SK-N-SH (cell line): ENCODE results near the gene CHST9. TPM values are rescaled to one million over a fixed set of nuclear protein-coding genes. Genes with fewer than 3 reads are reported as not detected.
"Not testable (repeated sequence)": the region's sequence is repeated elsewhere in the genome, so short reads cannot be mapped to it uniquely, and the experiment has no call there.

Source experiments
- CTCF ChIA-PET: fragments of 300-600, 350-600 bp; formaldehyde crosslinking; extraction: SDS; loops from one replicate; lab custom pipeline; 2021; lab: Yijun Ruan, JAX
- POLR2A ChIA-PET: fragments of 350-600 bp; sonication (Branson Sonifier 250); formaldehyde crosslinking; extraction: SDS; loops from one replicate; lab custom pipeline; 2020; ENCODE audit warnings: antibody characterized with exemption, inconsistent platforms; lab: Yijun Ruan, JAX
- DNase-seq: peaks from one replicate; pipeline ENCODE4 v3.0.0; 2012
- H2AFZ ChIP-seq: fragments of 200-600 bp; sonication (generic); 2 replicates; pipeline ENCODE4 v1.8.1; 2016; ENCODE audit warnings: antibody characterized with exemption, mild to moderate bottlenecking, low read depth
- H3F3A ChIP-seq: fragments of 200-600 bp; sonication (generic); replicated peaks from 2 replicates; pipeline ENCODE3; 2016; ENCODE audit warnings: antibody characterized with exemption, mild to moderate bottlenecking; ENCODE audit not compliant: insufficient read depth
- H3K27ac ChIP-seq, 2 experiments: fragments of 200-500 bp in 1 of 2; fragments of 200-600 bp in 1 of 2; sonication (Bioruptor generic) in 1 of 2; sonication (generic), shearing (Covaris generic) in 1 of 2; 2 replicates each; pipeline versions ENCODE4 v1.5.1 to v1.6.1; 2014 to 2016; ENCODE audit warnings: low read depth in 2 of 2, inconsistent platforms in 1 of 2, low read length in 1 of 2, mild to moderate bottlenecking in 1 of 2, mixed read lengths in 1 of 2
- H3K27me3 ChIP-seq: fragments of 200-600 bp; sonication (generic), shearing (Covaris generic); 2 replicates; pipeline ENCODE4 v1.6.1; 2016; ENCODE audit warnings: mixed run types; ENCODE audit not compliant: insufficient read depth
- H3K36me3 ChIP-seq, 2 experiments: fragments of 200-500 bp in 1 of 2; fragments of 200-600 bp in 1 of 2; sonication (Bioruptor generic) in 1 of 2; sonication (generic) in 1 of 2; replicated peaks in 1 of 2; 2 replicates each; pipeline versions ENCODE3 to v1.5.1; 2014 to 2016; ENCODE audit warnings: low read length in 1 of 2, mild to moderate bottlenecking in 1 of 2; ENCODE audit not compliant: insufficient read depth in 2 of 2, control insufficient read depth in 1 of 2
- H3K4me1 ChIP-seq, 2 experiments: fragments of 200-500 bp in 1 of 2; fragments of 200-600 bp in 1 of 2; sonication (Bioruptor generic) in 1 of 2; sonication (generic), shearing (Covaris generic) in 1 of 2; 2 replicates each; pipeline versions ENCODE4 v1.5.1 to v1.6.1; 2014 to 2016; ENCODE audit warnings: low read depth in 1 of 2, low read length in 1 of 2, mixed run types in 1 of 2; ENCODE audit not compliant: insufficient read depth in 2 of 2, control insufficient read depth in 1 of 2
- H3K4me2 ChIP-seq: fragments of 200-600 bp; sonication (generic), shearing (Covaris generic); 2 replicates; pipeline ENCODE4 v1.6.1; 2017; ENCODE audit warnings: mixed run types
- H3K4me3 ChIP-seq, 2 experiments: fragments of 200-500 bp in 1 of 2; fragments of 200-600 bp in 1 of 2; sonication (Bioruptor generic) in 1 of 2; sonication (generic), shearing (Covaris generic) in 1 of 2; 2 replicates each; pipeline versions ENCODE4 v1.5.1 to v1.8.1; 2014 to 2016; ENCODE audit warnings: low read depth in 2 of 2, inconsistent platforms in 1 of 2, low read length in 1 of 2, mild to moderate bottlenecking in 1 of 2, mixed read lengths in 1 of 2, moderate library complexity in 1 of 2
- H3K79me2 ChIP-seq: fragments of 200-600 bp; sonication (generic); 2 replicates; pipeline ENCODE4 v1.8.1; 2017; ENCODE audit warnings: mild to moderate bottlenecking; ENCODE audit not compliant: insufficient read depth
- H3K9ac ChIP-seq: fragments of 200-600 bp; sonication (generic); 2 replicates; pipeline ENCODE4 v1.6.1; 2017; ENCODE audit warnings: mixed run types
- H3K9me2 ChIP-seq: fragments of 200-600 bp; sonication (generic); 2 replicates; pipeline ENCODE4 v1.6.1; 2017; ENCODE audit warnings: mixed run types
- H3K9me3 ChIP-seq: fragments of 200-600 bp; sonication (generic); 2 replicates; pipeline ENCODE4 v1.6.1; 2017; ENCODE audit warnings: mixed run types, mild to moderate bottlenecking, moderate library complexity
- H4K20me1 ChIP-seq: fragments of 200-600 bp; sonication (generic); 2 replicates; pipeline ENCODE4 v1.6.1; 2017; ENCODE audit warnings: mild to moderate bottlenecking, mixed run types; ENCODE audit not compliant: insufficient read depth
- FOXJ3 ChIP-seq: sonication (generic); formaldehyde crosslinking; IDR thresholded peaks from 2 replicates; pipeline ENCODE4 v1.5.1; 2020; ENCODE audit warnings: mild to moderate bottlenecking, missing genetic modification reagents
- RXRA ChIP-seq: IDR thresholded peaks from 2 replicates; pipeline ENCODE4 v1.4.0; 2012; ENCODE audit warnings: low read depth, mild to moderate bottlenecking, borderline replicate concordance
- SIN3A ChIP-seq: IDR thresholded peaks from 2 replicates; pipeline ENCODE4 v1.6.1; 2012; ENCODE audit warnings: low read depth, mild to moderate bottlenecking, low read length, moderate library complexity, borderline replicate concordance
- TCF12 ChIP-seq: IDR thresholded peaks from 2 replicates; pipeline ENCODE4 v1.4.0; 2012
- YY1 ChIP-seq: IDR thresholded peaks from 2 replicates; pipeline ENCODE4 v1.4.0; 2012; ENCODE audit warnings: low read depth, mild to moderate bottlenecking
- WGBS: methylation state at CpG from one replicate; pipeline ENCODE4 v1.1.6; 2017; ENCODE audit warnings: low lambda C conversion rate; 5-methylcytosine and 5-hydroxymethylcytosine counted together
- polyA plus RNA-seq, 3 experiments: library from polyadenylated mRNA; depleted of rRNA; stranded (reverse); fragments of >200 nt; gene quantifications; 2 replicates each; pipeline ENCODE4 v1.2.3, GENCODE V29; 2012
- TF ChIP-seq, protein P1 (sequence below): IDR thresholded peaks from 2 replicates; pipeline ENCODE4; 2012
- TF ChIP-seq, protein P2 (sequence below): IDR thresholded peaks from 2 replicates; pipeline ENCODE4 v1.6.1; 2012; ENCODE audit warnings: mild to moderate bottlenecking, low read depth, low read length, moderate library complexity
- TF ChIP-seq, protein P3 (sequence below): fragments of 200-600 bp; sonication (generic); IDR thresholded peaks from 2 replicates; pipeline ENCODE4 v1.6.1; 2017; ENCODE audit warnings: antibody characterized with exemption, mild to moderate bottlenecking, moderate library complexity

CHST9 gene
- polyA plus RNA-seq, 1 of the 3 experiments (the other 2 are of a cell fraction): not detected

DNA sequence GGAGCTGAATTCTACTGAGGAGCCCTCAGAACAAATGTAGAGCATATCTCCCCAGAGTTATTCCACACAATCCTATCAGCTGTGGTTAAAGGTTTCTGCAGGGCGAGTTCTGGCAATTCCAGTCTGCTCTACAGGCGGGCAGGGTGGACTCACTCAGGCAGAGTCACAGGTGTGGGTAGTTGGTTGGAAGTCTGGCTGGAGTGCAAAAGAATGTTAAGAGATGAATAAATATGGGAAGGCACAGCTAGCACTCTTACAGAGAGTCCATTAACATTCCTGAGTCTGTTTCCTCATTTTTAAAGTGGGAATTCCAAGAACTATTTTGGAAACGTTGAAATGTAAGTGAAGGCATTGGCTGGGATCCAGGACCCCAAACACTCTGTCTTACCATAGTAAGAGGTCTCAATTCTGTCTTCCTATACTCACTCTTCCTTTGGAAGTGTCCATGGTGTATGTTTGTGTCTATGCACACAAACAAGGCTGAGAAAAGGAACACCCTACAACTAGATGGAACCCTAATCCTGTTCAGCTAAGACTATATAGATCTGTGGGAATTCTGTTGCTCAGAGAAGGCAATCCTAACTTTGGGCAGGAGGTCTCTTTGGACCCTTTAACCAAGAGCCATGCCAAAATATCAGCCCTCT is 256.3 kb downstream of the CHST9 start (continued):
- TF ChIP-seq, protein P1, sequence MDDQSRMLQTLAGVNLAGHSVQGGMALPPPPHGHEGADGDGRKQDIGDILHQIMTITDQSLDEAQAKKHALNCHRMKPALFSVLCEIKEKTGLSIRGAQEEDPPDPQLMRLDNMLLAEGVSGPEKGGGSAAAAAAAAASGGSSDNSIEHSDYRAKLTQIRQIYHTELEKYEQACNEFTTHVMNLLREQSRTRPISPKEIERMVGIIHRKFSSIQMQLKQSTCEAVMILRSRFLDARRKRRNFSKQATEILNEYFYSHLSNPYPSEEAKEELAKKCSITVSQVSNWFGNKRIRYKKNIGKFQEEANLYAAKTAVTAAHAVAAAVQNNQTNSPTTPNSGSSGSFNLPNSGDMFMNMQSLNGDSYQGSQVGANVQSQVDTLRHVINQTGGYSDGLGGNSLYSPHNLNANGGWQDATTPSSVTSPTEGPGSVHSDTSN: no peak
- TF ChIP-seq, protein P2, sequence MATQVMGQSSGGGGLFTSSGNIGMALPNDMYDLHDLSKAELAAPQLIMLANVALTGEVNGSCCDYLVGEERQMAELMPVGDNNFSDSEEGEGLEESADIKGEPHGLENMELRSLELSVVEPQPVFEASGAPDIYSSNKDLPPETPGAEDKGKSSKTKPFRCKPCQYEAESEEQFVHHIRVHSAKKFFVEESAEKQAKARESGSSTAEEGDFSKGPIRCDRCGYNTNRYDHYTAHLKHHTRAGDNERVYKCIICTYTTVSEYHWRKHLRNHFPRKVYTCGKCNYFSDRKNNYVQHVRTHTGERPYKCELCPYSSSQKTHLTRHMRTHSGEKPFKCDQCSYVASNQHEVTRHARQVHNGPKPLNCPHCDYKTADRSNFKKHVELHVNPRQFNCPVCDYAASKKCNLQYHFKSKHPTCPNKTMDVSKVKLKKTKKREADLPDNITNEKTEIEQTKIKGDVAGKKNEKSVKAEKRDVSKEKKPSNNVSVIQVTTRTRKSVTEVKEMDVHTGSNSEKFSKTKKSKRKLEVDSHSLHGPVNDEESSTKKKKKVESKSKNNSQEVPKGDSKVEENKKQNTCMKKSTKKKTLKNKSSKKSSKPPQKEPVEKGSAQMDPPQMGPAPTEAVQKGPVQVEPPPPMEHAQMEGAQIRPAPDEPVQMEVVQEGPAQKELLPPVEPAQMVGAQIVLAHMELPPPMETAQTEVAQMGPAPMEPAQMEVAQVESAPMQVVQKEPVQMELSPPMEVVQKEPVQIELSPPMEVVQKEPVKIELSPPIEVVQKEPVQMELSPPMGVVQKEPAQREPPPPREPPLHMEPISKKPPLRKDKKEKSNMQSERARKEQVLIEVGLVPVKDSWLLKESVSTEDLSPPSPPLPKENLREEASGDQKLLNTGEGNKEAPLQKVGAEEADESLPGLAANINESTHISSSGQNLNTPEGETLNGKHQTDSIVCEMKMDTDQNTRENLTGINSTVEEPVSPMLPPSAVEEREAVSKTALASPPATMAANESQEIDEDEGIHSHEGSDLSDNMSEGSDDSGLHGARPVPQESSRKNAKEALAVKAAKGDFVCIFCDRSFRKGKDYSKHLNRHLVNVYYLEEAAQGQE: no peak
- TF ChIP-seq YY1 (no peak), SIN3A (no peak)
- TF ChIP-seq, all 33 proteins: peak for 0

DNA sequence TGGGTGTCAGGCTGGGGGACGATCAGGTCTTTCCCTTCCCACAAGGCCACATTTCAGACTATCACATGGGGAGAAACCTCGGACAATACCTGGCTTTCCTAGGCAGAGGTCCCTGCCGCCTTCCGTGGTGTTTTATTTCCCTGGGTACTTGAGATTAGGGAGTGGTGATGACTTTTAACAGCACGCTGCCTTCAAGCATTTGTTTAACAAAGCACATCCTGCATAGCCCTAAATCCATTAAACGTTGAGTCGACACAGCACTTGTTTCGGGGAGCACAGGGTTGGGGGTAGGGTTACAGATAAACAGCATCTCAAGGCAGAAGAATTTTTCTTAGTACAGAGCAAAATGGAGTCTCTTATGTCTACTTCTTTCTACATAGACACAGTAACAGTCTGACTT is 257.3 kb downstream of the CHST9 start:
- H3F3A ChIP-seq, H3K79me2 ChIP-seq, H3K27ac ChIP-seq, H3K4me2 ChIP-seq, POLR2A ChIA-PET, H3K9me2 ChIP-seq, H3K9ac ChIP-seq, H3K4me3 ChIP-seq, H3K9me3 ChIP-seq, H2AFZ ChIP-seq, H3K27me3 ChIP-seq, CTCF ChIA-PET, H3K36me3 ChIP-seq, DNase-seq, H3K4me1 ChIP-seq, H4K20me1 ChIP-seq: not testable (repeated sequence)
- WGBS: 24% methylated on average over 7 of the region's 8 CpGs

DNA sequence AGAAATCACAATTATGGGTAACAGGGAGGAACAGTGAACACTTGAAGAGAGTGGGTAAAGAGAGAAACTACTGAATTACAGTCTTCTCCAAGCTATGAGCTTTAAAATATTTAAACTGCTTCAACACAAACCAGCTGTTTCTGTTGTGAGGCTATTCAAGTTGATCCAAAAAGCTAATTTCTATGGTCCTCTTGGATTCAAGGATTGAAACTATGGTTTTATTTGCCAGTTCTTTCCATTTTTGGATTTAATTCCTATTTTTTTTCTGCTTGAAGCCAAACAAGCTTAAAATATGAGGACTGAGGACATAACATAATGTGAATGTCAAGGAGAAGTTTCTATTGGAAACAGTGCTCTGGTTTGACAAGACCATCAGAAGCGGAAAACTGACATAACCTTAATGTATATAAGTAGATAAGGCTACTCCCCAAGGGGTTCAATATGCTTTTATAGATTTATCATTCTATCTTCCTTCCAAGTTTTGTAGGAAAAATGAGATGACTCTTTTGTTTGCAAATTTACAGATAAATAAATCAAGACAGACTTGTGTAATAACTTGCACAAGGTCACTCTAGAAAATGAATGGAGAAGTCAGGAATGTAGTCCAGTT is 258.9 kb downstream of the CHST9 start:
- WGBS: 13% methylated on average over 1 of the region's 1 CpG
- no peak for DNase-seq
- CTCF ChIA-PET: no interaction called here
- Histone ChIP-seq H3K79me2 (no peaks in the 10 kb centered on the region), H2AFZ (no peak overlapping the region), H3F3A (no peaks in the 10 kb centered on the region), H3K9me3 (no peaks in the 10 kb centered on the region), H3K9ac (no peak overlapping the region), H3K4me2 (no peak overlapping the region), H3K27me3 (no peaks in the 10 kb centered on the region)
- no peak for TF ChIP-seq RXRA
- TF ChIP-seq, protein P2: no peak
- TF ChIP-seq, protein P3, sequence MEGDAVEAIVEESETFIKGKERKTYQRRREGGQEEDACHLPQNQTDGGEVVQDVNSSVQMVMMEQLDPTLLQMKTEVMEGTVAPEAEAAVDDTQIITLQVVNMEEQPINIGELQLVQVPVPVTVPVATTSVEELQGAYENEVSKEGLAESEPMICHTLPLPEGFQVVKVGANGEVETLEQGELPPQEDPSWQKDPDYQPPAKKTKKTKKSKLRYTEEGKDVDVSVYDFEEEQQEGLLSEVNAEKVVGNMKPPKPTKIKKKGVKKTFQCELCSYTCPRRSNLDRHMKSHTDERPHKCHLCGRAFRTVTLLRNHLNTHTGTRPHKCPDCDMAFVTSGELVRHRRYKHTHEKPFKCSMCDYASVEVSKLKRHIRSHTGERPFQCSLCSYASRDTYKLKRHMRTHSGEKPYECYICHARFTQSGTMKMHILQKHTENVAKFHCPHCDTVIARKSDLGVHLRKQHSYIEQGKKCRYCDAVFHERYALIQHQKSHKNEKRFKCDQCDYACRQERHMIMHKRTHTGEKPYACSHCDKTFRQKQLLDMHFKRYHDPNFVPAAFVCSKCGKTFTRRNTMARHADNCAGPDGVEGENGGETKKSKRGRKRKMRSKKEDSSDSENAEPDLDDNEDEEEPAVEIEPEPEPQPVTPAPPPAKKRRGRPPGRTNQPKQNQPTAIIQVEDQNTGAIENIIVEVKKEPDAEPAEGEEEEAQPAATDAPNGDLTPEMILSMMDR: no peak
- TF ChIP-seq TCF12: no peak
- no peak for TF ChIP-seq FOXJ3 (CRISPR knock-in tag)
- TF ChIP-seq, all 33 proteins: peak for 0
- Histone ChIP-seq H3K36me3 (no peaks in the 10 kb centered on the region), H3K4me3 (no peak overlapping the region), H3K4me1 (peaks cover 0 to 4% of the 10 kb centered on the region in 2 experiments; a peak in 2 of 4 replicates), H3K9me2 (no peaks in the 10 kb centered on the region), H4K20me1 (no peaks in the 10 kb centered on the region), H3K27ac (no peak overlapping the region)
- POLR2A ChIA-PET: no interaction called here
